HG02943 (cell line): ENCODE data around the gene RPUSD2.
A peak's percentile ranks its signal among the peaks of the same experiment; 100 is the strongest.
"Not testable (repeated sequence)": the region's sequence is repeated elsewhere in the genome, so short reads cannot be mapped to it uniquely, and the experiment has no call there.

ENCODE experiments used
- ATAC-seq: cut with Tn5 transposase; IDR thresholded peaks from one replicate; pipeline ENCODE4 v1.9.1; 2021; ENCODE audit warnings: mild to moderate bottlenecking, low read depth, moderate library complexity; ENCODE audit not compliant: unreplicated experiment

Gene RPUSD2

GRCh38 chr15:40564591-40565332 is 4.3 kb upstream of the RPUSD2 start, which contains the start of gene CCDC32:
CCDC32 (minus strand) TSS chr15:40565042; CDS start chr15:40563015, 2,027 bp downstream.
- ATAC-seq = peak; percentile 85

- ATAC-seq = no peak
Measured at GRCh38 chr15:40565333-40566238, 3.5 kb upstream of the RPUSD2 start.

GRCh38 chr15:40567111-40567510 is 2.0 kb upstream of the RPUSD2 start:
- ATAC-seq = no peak

- ATAC-seq = no peak
Measured at GRCh38 chr15:40575113-40575512, 6.0 kb downstream of the RPUSD2 start.

DNA sequence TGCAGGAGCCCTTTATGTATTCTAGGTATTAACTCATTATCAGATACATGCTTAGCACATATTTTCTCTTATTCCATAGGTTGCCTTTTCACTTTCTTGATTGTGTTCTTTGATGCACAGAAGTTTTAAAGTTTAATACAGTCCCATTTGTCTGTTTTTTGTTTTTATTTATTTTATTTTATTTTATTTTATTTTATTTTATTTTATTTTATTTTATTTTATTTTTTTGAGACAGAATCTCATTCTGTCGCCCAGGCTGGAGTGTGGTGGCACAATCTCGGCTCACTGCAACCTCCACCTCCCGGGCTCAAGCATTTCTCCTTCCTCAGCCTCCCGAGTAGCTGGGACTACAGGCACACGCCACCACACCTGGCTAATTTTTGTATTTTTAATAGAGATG is 7.8 kb downstream of the RPUSD2 start:
- not testable (repeated sequence) for ATAC-seq

DNA sequence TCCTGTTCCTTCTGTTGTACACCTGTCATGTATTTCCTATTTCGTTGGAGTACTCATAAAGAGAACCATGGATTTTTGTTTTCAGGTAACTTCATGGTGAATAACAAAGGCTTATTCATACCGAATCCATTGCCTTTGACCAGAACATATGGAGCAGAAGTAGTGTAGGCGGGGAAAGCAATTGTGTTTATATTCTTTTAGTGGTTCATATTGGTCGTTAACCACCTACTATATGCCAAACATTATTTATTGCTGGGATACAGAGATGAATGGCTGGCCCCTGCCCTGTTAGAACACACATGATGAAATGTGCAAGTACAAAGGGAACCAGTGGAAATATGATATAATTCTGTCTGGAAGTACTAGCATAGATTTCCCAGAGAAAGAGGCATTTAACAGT is 9.8 kb downstream of the RPUSD2 start:
- no peak for ATAC-seq

- not testable (repeated sequence) for ATAC-seq
Measured at GRCh38 chr15:40581796-40582195, 12.7 kb downstream of the RPUSD2 start.

DNA sequence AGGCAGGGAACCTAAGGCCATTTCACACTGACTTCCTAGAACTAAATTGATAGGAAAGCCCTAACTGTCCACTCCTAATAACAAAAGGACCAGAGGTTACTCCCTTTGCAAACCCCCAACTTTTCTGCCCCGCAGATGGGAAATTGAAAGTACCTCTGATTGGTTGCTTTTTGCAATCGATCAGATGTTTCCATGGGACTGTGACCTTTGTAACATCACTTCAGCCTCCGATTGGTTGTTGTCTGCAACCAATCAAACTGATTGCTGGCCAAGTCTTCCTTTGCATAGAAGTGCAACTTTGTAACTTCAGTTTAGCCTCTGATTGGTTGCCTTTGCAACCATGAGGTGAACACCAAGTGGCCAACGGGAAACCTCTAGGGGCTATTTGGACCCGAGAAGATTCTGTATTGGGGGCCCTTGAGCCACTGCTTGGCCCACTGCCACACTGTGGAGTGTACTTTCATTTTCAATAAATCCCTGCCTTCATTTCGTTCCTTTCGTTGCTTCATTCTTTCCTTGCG is 13.7 kb downstream of the RPUSD2 start:
- ATAC-seq = no peak

- no peak for ATAC-seq
Measured at GRCh38 chr15:40584191-40584590, 15.1 kb downstream of the RPUSD2 start.

GRCh38 chr15:40590667-40591050 is 21.6 kb downstream of the RPUSD2 start:
- no peak for ATAC-seq

DNA sequence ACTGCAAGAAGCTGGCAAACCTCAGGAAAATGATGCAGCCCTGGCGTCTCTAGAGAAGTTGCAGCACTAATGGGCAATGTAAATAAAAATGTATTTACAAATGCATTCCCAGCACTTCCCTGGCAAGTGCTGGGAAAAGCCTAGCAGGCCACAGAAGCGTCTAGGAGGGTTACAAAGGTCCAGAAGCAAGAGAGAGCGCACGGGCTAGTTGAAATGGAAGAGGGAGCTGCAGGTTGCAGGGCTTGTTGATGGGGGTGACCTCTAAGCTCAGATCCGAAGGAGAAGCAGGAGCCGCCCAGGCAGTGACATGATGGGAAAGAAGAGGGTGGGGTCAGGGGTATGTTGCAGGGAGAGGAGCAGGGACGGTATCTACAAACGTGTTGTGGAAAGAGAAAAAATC is 22.3 kb downstream of the RPUSD2 start:
- ATAC-seq = no peak

GRCh38 chr15:40593165-40593564 is 24.1 kb downstream of the RPUSD2 start:
- no peak for ATAC-seq

- ATAC-seq = peak; percentile 69
Measured at GRCh38 chr15:40593588-40594428, 24.7 kb downstream of the RPUSD2 start, which contains the start of gene KNL1. KNL1 (plus strand) TSS chr15:40594249; CDS start chr15:40602932, 8,683 bp downstream.

GRCh38 chr15:40594429-40594836 is 25.3 kb downstream of the RPUSD2 start:
- ATAC-seq = peak; percentile 40

DNA sequence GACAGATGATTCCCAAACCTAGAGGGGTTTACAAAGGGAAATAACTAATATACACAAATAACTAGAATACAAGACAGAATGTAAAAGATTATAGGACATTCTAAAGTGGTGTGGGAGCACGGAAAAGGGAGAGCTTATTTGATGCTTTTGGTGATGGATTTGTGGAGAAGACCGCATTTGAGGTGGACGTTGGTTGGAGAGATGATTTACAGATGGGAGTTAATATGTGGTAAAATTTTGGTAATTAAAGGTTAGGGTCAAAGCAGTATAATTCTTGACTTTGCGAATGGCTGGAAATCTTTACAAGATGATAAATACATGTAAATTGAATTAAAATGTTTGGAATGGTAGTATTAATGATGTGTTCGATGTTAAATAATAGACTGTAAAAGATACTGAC is 26.1 kb downstream of the RPUSD2 start:
- no peak for ATAC-seq

- no peak for ATAC-seq
Measured at GRCh38 chr15:40595773-40596172, 26.7 kb downstream of the RPUSD2 start.

GRCh38 chr15:40597024-40597423 is 27.9 kb downstream of the RPUSD2 start:
- ATAC-seq = no peak

GRCh38 chr15:40598126-40598525 is 29.0 kb downstream of the RPUSD2 start:
- no peak for ATAC-seq

GRCh38 chr15:40598672-40599071 is 29.6 kb downstream of the RPUSD2 start:
- ATAC-seq = no peak

DNA sequence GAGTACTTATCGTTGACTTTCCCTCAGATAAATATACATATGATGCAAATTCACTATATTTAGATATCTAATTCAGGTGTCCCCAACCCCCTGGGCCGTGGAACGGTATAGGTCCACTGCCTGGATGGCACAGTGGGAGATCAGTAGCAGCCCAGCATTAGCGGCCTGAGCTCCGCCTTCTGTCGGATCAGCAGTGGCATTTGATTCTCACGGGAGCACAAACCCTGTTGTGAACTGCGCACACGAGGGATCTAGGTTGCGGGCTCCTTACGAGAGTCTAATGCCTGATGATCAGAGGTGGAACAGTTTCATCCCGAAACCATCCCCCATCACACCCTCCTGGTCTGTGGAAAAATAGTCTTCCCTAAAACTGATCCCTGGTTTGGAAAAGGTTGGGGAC is 31.9 kb downstream of the RPUSD2 start:
- ATAC-seq = no peak
